Non-pigmented ciliary epithelial cell (primary cell): ENCODE results near the gene RPL9.
"Not testable (repeated sequence)": the region's sequence is repeated elsewhere in the genome, so short reads cannot be mapped to it uniquely, and the experiment has no call there.

Source experiments
- DNase-seq: peaks from one replicate; pipeline ENCODE4 v3.0.0-alpha.2; 2010; ENCODE audit warnings: low read depth

The RPL9 gene

DNA sequence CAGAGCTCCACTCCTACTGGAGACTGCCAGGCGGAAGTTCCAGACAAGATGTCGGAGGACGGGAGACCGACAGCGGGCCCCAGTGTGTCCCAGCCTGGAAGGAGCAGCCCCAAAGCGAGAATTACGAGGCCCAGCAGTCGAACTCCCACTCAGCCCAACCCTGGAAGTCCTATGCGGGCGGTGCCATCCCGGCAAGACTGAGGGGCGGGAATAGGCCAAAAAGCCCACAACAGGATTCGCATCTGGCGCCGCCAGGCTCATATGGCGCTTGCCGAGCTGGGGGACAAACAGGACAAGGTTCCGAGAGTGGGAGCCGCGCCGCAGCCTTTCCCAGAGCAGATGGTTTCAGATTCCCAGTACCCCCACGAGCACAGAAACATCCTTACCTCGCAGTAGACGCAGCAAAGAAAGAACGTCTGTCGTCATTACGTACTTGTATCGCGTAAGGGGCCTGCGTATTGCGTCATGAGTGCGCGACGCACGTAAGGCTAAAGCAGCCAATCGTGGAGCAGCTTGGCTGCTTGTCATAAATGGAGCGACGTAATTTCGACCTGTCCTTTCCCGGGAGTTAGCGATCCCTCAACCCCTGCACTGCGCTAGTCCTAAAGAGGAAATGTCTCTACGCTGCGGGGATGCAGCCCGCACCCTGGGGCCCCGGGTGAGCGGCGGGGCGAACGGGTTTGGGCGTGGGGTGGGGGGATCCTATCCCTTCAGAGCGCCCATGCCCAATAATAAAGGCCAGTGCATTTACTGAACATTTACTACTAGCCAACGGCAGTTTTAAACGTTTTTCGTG is at the start of gene RPL9, which contains the start of gene LIAS:
RPL9 (minus strand) TSS at position 418 of the 796 bp plus-strand sequence. CDS start 483 bp downstream, outside the sequence.
LIAS (plus strand) TSS at position 552 of the 796 bp plus-strand sequence; CDS start at position 614, 62 bp downstream.
- peak; percentile 99 for DNase-seq

DNA sequence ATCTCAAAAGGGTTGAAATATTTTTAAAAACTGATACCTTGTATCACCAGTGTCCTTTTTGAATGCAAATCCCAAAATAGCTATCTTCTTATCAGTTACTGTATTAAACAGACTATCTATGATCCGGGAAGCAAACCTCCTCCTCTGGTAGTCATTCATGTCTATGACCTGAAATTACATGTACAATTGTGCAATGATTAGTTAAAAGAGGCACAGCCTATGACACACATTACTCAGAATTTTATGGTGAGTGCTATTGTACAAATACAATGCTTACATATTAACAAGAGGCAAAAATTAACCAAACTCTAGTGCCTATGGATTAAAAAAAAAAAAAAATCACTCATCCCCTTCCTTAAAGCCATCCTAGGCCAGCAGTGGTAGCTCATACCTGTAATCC is 46.9 kb upstream of the RPL9 start:
- DNase-seq, result no peak

DNA sequence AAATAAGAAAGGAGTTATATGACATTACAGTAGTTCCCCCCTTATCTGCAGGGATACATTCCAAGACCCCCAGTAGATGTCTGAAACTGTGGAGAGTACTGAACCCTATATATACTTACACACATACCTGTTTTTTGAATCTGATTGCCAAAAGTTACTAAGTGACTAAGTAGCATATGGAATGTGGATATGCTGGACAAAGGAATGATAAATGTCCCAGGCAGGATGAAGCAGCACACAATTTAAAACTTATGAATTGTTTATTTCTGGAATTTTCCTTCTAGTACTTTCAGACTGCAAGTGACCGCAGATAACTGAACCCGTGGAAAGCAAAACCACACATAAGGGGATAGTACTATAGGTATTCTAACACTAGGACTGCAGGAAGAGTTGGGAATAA is 45.8 kb upstream of the RPL9 start:
- DNase-seq, result no peak

DNA sequence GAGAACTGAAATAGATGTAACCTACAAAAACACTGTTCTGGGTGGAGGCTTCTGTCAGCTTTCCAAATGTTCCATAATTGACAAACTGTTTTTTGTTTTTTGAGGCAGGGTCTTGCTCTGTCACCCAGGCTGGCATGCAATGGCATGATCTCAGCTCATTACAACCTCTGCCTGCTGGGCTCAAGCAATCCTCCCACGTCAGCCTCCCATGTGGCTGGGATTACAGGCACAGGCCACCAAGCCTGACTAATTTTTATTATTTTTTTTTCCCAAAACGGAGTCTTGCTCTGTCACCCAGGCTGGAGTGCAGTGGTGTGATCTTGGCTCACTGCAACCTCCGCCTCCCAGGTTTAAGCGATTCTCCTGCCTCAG is 43.9 kb upstream of the RPL9 start:
- not testable (repeated sequence) for DNase-seq

DNA sequence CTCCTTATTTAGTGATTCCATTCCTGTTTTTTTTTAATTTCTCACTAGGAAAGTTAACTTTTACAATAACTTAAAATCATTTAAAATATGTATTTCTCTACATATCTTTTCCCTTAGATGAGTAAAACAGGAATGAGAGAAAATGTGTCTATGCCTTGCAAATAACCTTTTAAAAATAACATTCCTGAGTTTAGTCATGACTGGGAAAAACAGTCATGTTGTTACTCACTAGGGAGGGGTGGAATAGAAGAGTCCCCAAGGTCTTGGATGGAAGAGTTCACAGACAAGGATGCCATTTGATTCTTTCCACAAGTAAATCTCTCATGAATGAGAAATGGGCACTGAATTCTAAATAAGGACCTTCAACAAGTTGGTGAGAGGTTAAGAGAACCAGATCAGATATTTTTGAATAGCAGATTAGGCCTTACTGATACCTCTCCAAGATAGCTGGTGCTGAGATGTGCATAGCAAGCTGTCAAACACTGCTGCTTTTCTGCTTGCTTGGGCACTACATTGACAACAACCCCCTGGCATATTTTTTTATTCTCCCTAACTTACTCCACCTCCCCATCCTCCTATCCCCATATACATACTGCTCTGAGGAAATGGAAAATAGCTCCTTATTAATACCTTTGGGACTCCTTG is 43.4 kb upstream of the RPL9 start:
- DNase-seq, result peak; percentile 62

DNA sequence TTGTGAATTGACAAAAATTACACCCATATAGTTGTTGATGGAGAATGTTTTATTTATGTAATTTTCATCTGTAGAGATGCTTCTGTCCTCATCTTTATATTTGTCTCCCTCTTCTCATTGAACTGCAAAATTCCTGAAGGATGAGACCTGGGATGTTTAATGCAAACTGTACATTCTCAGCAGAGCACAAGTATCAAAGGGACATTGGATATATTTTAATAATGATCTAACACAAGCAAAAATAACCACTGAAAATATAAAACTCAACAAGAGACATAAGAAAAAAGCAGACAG is 40.0 kb upstream of the RPL9 start:
- no peak for DNase-seq

DNA sequence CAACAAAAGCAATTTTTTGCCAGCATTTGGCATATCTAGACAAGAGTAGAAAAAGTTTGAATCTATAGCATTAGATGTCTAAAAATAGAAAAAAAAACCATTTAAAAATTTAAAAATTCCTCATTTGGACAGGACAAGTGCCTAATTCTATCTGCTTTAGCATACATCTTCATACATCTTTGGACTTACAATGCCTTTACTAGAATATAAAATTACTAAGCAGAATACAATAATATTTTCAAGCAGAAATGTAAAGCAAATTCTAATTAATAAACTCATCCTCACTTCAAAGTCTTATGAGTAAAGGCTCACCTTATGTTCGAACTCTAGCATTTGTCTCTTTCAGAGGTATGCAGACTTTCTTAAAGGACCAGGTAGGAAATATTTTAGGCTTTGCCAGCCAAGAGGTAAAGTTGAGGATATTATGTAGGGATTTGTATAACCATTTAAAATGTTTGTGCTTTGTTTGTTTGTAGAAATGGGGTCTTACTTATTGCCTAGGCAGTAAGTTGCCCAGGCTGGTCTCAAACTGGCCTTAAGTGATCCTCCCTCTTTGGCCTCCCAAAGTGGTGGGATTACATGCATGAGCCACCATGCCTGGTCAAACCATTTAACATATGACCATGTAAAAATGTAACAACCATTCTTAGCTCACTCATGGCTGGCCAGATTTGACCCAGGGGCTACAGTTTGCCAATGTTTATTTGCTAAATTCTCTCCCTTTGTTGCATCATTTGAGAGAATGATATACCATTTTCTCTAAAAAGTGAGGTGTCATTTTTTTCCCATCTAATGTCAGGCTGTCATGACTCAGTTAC is 39.4 kb upstream of the RPL9 start:
- DNase-seq, result no peak

DNA sequence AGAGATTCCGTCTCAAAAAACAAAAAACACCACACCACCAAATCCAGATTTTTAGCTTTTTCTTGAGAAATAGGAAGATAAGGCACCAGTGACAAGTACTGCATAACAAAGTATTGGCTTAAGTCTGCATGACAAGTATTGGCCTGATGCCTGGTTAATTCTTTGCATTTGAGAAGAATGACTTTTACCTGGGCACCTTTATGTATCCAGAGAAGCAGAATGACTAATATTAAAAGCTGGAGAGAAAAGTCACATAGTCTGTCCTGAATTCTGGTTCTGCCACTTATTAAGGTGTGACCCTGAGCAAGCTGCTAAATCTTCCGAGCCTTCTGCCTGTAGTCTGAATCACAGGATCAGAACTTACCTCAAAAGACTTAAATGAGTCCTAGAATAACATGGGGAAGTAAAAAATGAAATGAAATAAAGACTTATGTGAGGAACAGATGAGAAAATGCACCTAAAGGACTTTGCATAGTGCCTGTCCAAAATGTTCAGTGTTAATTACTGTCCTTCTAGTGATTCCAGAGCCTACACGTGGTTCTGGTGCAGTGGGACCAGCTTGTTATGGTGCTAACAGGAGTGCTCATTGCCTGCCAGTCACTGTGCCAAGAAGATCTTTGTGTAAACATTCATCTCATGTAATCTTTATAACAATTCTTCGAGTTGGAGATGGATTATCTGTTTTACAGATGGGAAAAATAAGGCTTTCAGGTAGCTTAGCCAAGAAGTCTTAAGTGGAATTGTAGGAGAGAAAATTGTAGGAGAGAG is 36.9 kb upstream of the RPL9 start:
- no peak for DNase-seq

DNA sequence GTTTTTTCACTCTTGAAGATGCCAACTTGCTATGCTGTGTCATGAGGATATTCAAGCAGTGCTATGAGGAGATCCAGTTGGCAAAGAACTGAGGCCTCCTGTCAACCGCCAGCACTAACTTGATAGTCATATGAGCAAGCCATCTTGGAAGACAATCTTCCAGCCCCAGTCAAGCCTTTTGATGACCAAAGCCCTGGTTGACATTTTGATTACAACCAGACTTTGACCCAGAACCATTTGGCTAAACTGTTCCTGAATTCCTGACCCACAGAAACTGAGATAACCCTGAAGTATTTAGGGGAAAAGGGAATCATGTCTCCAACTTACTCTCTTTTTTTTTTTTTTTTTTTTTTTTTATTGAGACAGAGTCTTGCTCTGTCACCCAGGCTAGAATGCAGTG is 35.6 kb upstream of the RPL9 start:
- DNase-seq, result no peak

DNA sequence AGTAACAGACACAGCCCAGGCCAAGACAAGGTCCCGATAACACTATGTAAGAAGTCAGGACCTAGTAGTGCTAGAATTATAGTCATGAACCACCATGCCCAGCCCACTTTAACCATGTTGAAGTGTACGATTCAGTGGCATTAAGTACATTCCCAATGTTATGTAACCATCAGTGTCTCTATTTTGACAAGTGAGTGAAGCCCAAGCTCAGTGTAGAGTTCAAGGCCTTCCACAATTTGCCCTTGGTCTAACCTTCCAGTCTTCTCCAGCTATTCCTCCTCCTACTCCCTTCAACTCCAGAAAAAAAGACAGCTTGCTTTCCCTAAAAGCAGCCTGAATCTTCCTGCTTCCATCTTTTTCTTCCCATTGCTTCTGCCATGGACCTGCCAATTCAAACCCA is 31.6 kb upstream of the RPL9 start:
- no peak for DNase-seq

DNA sequence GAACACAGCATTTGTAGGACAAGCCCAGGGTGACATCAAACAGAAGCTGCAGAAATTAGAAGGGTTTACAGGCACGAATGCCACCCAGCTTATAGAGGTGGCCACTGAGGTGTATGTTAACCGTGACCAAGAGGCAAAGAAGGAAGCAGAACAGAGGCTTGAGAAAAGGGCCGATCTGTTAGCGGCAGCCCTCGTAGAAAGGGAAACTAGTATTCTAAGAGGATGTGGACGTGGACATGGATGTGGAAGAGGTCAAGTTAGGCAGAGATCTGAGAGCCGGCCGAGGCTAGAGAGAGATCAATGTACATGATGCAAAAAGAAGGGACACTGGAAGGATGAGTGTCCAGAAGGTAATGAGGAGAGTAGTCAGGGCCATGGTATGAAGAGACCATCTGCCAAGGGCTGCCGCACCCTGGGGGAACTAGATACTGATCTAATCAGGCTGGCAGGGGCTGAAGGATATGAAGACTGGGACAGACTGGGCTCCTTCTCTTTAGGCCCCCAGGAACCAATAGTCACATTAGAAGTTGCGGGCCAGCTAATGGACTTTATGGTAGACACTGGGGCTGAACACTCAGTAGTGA is 27.6 kb upstream of the RPL9 start:
- no peak for DNase-seq

DNA sequence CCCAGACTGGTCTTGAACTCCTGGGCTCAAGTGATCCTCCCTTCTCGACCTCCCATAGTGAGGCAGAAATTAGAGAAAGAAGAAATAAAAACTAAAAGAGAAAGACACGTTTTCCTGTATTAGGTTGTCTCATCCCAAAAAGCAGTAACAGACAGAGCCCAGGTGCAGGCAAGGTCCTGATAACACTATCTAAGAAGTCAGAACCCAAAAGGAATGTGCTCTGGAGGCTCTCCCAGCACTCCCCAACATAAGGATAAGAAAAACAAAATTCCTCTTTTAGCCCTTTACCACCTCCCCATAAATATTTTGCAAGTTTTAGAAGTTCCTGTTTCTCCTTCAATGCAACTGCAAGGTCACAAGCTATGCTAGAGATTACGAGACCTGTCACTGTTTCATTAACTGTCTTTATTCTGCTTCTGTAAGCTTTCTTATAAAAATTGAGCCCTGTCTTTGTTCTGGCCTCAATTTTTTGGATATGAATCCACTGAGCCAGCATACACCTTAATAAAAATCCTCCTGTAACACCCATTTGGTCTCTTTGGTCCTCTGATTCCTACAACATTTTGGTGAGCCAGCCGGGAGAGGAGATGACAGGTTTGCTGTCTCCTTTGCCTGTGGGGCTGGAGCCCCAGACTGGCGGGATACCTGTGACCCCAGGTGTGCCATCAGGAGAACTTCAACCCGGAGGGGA is 26.0 kb upstream of the RPL9 start:
- DNase-seq, result no peak

DNA sequence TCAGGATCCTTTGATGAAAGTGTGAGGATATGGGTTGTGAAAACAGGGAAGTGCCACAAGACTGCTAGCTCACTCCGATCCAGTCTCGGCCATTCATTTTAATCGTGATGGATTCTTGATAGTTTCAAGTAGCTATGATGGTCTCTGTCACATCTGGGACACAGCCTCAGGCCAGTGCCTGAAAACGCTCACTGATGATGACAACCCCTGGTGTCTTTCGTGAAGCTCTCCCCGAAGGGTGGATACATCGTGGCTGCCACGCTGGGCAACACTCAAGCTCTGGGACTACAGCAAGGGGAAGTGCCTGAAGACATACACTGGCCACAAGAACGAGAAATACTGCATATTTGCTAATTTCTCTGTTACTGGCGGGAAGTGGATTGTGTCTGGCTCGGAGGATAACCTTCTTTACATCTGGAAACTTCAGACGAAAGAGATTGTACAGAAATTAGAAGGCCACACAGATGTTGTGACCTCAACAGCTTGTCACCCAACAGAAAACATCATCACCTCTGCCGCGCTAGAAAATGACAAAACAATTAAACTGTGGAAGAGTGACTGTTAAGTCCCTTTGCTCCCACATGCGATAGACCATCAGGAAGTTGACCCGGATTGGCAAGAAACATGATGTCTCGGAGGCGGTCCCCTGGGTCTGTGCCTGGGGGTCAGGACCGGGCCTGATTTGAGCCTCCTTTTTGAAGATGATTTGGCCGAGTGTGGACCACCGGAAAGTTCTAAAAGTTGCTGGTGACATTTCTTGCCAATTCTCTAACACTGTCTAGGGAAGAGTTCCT is 22.4 kb upstream of the RPL9 start:
- no peak for DNase-seq

DNA sequence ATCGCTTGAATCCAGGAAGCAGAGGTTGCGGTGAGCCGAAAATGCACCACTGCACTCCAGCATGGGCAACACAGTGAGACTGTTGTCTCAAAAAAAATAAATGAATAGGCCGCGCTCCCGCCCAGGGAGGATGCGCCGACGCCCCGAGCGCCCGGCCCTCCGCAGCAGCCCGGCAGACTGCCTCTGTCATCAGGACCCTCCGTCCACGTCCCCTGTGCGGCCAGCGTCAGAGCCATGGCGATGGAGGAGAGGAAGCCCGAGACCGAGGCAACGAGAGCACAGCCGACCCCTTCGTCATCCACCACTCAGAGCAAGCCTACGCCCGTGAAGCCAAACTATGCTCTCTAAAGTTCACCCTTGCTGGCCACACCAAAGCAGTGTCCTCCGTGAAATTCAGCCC is 21.5 kb upstream of the RPL9 start:
- no peak for DNase-seq

DNA sequence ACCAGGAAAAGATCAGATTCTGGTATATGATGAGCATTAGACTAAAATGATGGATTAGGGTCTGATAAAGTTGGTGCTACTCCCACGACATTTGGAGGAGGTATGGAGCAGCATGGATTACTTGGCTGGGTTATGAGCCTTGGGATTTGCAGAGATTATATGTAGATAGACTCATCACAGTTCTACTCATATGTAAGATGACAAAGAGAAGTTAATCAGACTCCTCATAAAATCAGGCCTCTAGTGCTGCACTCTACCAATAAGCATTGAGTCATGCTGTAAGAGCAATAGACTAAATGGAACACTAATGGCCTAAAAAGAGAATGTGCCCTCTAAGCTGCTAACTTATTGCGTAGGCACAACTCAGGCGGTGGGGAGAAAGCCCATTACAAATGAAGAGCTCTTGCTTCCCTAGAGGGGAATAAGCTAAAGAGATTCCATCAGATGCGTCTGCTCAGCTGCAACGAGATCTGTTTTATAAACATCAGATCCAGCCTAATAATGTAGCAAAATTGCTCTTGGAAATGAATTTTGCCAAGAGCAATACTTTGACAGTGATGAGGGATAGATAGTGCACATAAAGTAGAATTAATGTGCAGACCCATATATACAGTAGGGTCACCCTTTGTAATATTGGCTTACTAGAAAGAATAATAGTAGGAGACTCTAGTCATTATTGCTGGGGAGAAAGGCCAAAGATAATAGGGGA is 17.6 kb upstream of the RPL9 start:
- DNase-seq, result no peak

DNA sequence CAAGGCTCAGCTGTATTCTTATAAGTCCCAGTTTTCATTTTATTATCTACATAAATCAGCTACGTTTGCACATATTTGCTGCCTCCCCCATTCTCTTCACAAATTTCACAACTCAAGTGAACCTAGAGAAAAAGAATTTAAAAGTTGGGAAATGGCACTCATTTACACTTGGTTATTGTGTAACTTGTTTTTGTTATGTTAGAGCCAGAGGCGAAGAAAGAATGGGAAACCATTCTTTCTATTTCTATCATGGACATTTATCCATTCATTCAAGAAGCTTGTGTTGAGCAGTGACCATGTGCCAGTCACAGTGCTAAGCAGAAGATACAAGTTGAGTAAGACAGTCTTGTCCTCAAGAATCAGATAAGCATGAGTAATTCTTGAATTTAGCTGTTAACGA is 13.7 kb upstream of the RPL9 start:
- DNase-seq, result no peak

DNA sequence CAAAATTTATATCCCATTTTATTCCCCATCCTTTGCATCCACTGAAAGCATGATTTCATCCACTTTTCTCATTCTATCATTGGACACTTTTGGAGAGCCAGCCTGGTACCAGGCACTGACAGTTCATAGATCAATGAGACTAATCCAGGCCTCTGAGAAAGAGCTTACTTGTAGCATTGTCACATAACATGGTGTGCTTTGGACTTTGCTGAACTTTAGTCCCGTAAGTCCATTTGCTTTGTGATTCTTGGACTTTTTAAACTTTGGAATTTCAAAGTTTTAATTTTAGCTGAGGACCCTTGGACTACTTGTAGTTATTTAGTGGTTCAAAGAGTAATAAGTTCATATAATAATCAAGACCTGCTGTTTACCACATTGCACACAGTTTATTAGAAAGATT is 11.7 kb upstream of the RPL9 start:
- no peak for DNase-seq

DNA sequence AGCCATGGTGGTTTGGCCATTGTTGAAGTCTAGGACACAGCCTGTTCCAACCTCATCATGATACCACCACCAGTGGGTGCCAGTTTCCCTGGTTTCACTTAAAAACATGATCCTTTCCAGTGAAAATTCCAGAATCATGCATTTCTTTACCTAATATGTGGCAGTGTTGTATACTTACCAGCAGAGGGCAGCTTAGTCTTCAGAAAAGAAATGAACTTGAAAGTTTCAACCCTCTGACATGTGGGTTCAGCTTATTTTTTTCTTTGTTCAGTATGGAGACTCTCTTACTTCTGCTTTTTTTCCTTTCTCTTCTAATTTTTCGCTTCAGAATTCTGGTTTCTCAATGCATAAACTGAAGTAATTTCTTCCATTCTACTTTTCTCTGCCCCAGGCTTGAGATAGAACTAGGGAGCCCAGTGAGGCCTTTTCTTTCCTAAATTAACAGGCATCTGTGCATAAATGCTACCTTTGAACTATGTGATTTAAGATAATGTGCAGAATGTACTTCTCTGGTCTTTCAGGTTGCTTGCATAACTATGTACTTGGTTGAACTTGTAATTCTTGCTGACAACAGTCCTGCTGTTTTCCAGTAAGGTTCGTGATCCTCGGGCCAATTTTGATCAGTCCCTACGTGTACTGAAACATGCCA is 10.8 kb upstream of the RPL9 start:
- DNase-seq, result peak; percentile 52

DNA sequence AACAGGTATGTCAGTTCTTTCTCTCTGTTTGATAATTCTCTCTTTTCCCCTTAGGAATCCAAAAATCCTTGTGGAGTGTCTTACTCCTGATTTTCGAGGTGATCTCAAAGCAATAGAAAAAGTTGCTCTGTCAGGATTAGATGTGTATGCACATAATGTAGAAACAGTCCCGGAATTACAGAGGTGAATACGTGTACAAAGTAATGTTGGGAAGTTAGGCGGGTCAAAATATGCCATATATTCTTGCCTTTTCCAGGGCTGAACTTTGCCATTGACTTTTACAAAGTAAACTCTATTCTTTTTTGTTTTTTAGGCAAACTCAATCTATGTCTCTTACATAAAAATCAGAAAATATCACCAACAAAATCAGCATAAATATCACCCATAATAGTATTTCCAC is 8.7 kb upstream of the RPL9 start:
- no peak for DNase-seq
